ENCODE data around the gene NOL3.

NOL3 gene

GRCh38 chr16:67190448-67191399 lies 20.4 kb downstream of the NOL3 start:
- DNase-seq, result no peak

DNA sequence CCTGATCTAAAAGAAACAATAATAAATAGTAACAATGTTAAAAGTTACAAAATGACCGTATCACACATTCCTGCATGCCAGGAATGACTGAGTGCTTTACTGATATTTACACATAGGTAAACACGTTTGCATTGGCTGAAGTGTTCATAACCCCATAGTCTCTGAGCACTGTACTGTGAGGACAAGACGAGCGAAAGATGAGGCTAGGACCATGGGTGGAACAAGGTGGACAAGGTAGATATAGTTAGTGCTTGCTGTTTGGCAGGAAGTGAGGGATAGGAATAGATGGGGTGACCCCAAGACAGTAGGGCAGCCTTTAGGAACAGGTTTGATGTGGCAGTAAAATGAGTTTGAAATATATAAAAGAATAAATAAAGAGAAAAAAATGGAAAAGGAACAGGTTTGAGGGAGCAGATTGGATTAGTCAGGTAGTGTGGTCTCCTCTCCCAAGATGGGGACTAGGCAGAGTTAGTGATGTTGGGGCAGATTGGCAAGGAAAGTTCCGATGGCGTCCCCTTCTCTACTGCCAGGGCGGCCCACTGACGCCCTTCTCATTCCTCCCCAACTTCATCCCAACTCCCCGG lies 21.2 kb downstream of the NOL3 start:
- no peak for DNase-seq

GRCh38 chr16:67191995-67192681 lies 21.8 kb downstream of the NOL3 start, which contains the start of gene E2F4:
Gene E2F4 (plus strand): TSS chr16:67192155. CDS start chr16:67192228, 73 bp downstream.
- DNase-seq, result peak; percentile 95

DNA sequence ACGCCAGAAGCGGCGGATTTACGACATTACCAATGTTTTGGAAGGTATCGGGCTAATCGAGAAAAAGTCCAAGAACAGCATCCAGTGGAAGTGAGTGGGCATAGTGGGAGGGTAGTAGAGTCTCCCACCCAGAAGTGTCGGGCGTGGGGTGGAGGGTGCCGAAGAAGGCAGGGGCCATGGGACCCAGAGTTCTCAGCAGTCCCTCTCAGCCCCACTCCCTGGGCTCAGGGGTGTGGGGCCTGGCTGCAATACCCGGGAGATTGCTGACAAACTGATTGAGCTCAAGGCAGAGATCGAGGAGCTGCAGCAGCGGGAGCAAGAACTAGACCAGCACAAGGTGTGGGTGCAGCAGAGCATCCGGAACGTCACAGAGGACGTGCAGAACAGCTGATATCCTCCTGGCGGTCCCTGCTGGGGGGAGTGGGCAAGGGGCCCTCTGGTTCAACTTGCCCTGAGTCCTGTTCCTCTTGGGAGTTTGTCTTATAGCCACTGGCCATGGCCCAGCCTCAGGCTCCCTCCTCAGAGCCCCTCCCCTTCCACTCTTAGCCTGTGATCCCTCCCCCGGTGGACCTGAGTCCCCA lies 22.5 kb downstream of the NOL3 start:
- DNase-seq, result no peak

DNA sequence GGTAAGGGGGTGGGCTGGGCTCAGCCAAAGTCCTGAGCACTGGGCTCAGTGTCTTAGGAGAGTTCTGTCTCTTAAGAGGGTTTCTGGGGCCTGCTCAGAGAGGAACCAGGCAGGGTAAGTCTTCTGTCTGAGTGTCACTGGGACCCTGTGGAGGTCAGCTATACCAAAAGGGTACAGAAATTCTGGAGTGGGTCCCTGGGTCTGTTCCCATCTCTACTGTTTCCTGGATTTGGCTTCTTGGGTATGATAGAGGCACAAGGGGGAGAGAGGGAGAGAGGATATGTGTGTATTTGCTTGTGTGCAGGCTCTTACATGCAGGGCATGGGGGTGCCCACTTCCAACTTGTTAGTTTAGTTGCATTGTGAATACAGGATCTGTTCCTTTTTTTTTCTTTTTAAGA lies 23.2 kb downstream of the NOL3 start:
- no peak for DNase-seq

- no peak for DNase-seq
Measured at GRCh38 chr16:67194260-67194659, 23.9 kb downstream of the NOL3 start.

DNA sequence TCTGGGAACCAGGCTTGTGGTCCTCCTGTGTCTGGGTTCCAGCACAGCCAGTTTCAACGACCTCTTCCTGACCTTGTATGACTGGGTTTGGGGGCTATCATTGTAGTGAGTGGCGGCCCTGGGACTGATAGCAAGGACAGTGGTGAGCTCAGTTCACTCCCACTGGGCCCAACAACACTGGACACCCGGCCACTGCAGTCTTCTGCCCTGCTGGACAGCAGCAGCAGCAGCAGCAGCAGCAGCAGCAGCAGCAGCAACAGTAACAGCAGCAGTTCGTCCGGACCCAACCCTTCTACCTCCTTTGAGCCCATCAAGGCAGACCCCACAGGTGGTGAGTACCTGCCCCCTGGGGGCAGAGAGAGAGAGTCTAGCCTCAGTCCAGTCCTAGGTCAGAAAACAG lies 25.3 kb downstream of the NOL3 start:
- no peak for DNase-seq

- DNase-seq, result no peak
Measured at GRCh38 chr16:67196881-67197280, 26.5 kb downstream of the NOL3 start.

GRCh38 chr16:67197704-67198103 lies 27.4 kb downstream of the NOL3 start:
- no peak for DNase-seq

- DNase-seq, result no peak
Measured at GRCh38 chr16:67198238-67198734, 27.9 kb downstream of the NOL3 start.

- no peak for DNase-seq
Measured at GRCh38 chr16:67199011-67199807, 28.9 kb downstream of the NOL3 start, which contains the start of gene ELMO3. Gene ELMO3 (plus strand): TSS chr16:67199131. CDS start chr16:67199327, 196 bp downstream.

GRCh38 chr16:67199808-67200198 lies 29.5 kb downstream of the NOL3 start:
- DNase-seq, result no peak

- DNase-seq, result no peak
Measured at GRCh38 chr16:67200491-67200890, 30.2 kb downstream of the NOL3 start.

DNA sequence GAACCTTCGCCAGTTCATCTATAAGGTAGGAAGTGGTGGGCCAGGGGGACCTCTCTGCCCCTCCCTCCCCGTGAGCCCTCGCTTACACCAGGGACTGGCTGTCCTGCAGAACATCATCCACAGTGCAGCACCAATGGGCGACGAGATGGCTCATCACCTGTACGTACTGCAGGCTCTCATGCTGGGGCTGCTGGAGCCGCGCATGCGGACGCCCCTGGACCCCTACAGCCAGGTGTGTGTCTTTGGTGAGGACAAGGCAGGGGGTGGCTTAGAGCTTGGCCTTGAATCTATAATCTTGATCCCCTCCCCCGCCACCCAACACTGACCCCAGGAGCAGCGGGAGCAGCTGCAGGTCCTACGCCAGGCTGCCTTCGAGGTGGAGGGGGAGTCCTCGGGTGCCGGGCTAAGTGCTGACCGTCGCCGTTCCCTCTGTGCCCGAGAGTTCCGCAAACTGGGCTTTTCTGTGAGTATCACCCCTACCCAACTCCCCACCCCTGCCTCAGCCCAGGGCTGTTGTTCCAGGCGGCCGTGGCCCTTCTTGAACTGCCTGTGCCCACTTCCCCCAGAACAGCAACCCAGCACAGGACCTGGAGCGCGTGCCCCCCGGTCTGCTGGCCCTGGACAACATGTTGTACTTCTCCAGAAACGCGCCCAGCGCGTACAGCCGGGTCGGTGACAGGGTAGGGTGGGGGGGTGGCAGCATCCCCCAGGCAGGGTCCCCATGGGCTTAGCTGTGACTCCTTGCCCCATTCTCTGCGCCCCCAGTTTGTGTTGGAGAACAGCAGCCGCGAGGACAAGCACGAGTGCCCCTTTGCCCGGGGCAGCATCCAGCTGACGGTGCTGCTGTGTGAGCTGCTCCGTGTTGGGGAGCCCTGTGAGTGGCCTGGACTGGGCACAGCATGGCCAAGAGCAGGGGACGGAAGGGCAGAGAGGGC lies 31.3 kb downstream of the NOL3 start:
- no peak for DNase-seq

GRCh38 chr16:67202426-67202825 lies 32.1 kb downstream of the NOL3 start:
- no peak for DNase-seq

- no peak for DNase-seq
Measured at GRCh38 chr16:67202956-67203493, 32.7 kb downstream of the NOL3 start.

- DNase-seq, result no peak
Measured at GRCh38 chr16:67204076-67204475, 33.7 kb downstream of the NOL3 start.

GRCh38 chr16:67206129-67206837 lies 35.9 kb downstream of the NOL3 start:
- no peak for DNase-seq

DNA sequence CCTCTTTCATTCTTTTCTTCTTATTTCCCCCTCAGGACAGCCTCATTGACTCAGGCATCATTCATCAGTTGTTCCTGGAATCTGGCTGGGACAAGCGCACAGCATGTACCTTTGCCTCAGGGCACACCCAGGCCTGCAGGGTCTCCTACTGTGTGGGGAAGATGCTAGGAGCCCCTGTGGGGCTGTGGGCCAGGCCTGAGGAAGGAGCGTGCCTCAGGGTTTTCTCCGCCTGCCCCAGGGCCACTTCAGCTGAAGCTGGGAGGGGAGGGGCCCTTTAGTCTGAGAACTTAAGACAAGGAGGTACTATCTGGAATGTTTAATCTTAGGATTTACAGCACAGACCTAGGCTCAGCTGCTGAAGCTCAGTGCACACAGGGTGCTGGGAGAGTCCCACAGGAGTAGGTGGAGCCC lies 36.5 kb downstream of the NOL3 start:
- DNase-seq, result no peak

All from femur (tissue), 1 donor.